HEK293 (cell line): ENCODE results near the gene ZNF816.

Experiments used
- BCL11B ChIP-seq: fragments of 450-650 bp; formaldehyde crosslinking; IDR thresholded peaks from 2 replicates; pipeline ENCODE4 v1.5.1; 2016; ENCODE audit warnings: low read depth, missing biosample characterization, missing genetic modification characterization
- BCL6B ChIP-seq: fragments of 450-650 bp; formaldehyde crosslinking; IDR thresholded peaks from 2 replicates; pipeline ENCODE4 v1.5.1; 2017; ENCODE audit warnings: missing biosample characterization, missing genetic modification characterization
- EGR2 ChIP-seq: fragments of 450-650 bp; formaldehyde crosslinking; IDR thresholded peaks from 2 replicates; pipeline ENCODE4 v1.5.1; 2016; ENCODE audit warnings: low read depth, missing biosample characterization, missing genetic modification characterization
- HIC1 ChIP-seq: fragments of 450-650 bp; formaldehyde crosslinking; IDR thresholded peaks from 2 replicates; pipeline ENCODE4 v1.5.1; 2016; ENCODE audit warnings: missing biosample characterization, missing genetic modification characterization
- KLF16 ChIP-seq: fragments of 450-650 bp; formaldehyde crosslinking; IDR thresholded peaks from 2 replicates; pipeline ENCODE4 v1.5.1; 2017; ENCODE audit warnings: missing biosample characterization, missing genetic modification characterization
- MYNN ChIP-seq: fragments of 450-650 bp; formaldehyde crosslinking; IDR thresholded peaks from 2 replicates; pipeline ENCODE4 v1.5.1; 2016; ENCODE audit warnings: missing biosample characterization, missing genetic modification characterization, borderline replicate concordance
- PBX3 ChIP-seq: sonication (generic); formaldehyde crosslinking; IDR thresholded peaks from 2 replicates; pipeline ENCODE4 v1.8.1; 2022; ENCODE audit warnings: mild to moderate bottlenecking, moderate library complexity, missing genetic modification reagents
- PRDM10 ChIP-seq: fragments of 450-650 bp; formaldehyde crosslinking; IDR thresholded peaks from 2 replicates; pipeline ENCODE4 v1.5.1; 2016; ENCODE audit warnings: missing biosample characterization, missing genetic modification characterization
- SETDB1 ChIP-seq: IDR thresholded peaks from one replicate; pipeline ENCODE4 v1.6.1; 2017; ENCODE audit warnings: mild to moderate bottlenecking, low read length, moderate library complexity, mixed read lengths; ENCODE audit not compliant: insufficient read length
- YY1 ChIP-seq: fragments of 450-650 bp; formaldehyde crosslinking; IDR thresholded peaks from 2 replicates; pipeline ENCODE4 v1.5.1; 2018; ENCODE audit warnings: missing biosample characterization, missing genetic modification characterization
- ZBTB1 ChIP-seq: fragments of 450-650 bp; formaldehyde crosslinking; IDR thresholded peaks from 2 replicates; pipeline ENCODE4 v1.5.1; 2016; ENCODE audit warnings: missing biosample characterization, missing genetic modification characterization
- ZFHX2 ChIP-seq: fragments of 450-650 bp; formaldehyde crosslinking; conservative IDR thresholded peaks from 2 replicates; pipeline ENCODE4 v1.5.1; 2016; ENCODE audit warnings: missing biosample characterization, missing genetic modification characterization
- ZNF221 ChIP-seq: fragments of 450-650 bp; formaldehyde crosslinking; IDR thresholded peaks from 2 replicates; pipeline ENCODE4 v1.5.1; 2017; ENCODE audit warnings: missing biosample characterization, missing genetic modification characterization, borderline replicate concordance
- ZNF362 ChIP-seq: fragments of 450-650 bp; formaldehyde crosslinking; IDR thresholded peaks from 2 replicates; pipeline ENCODE4 v1.5.1; 2016; ENCODE audit warnings: missing biosample characterization, missing genetic modification characterization
- ZNF394 ChIP-seq: fragments of 450-650 bp; formaldehyde crosslinking; IDR thresholded peaks from 2 replicates; pipeline ENCODE4 v1.5.1; 2016; ENCODE audit warnings: missing biosample characterization, missing genetic modification characterization, mild to moderate bottlenecking, moderate library complexity, borderline replicate concordance
- ZNF404 ChIP-seq: fragments of 450-650 bp; formaldehyde crosslinking; IDR thresholded peaks from 2 replicates; pipeline ENCODE4 v1.5.1; 2017; ENCODE audit warnings: missing biosample characterization, missing genetic modification characterization
- ZNF48 ChIP-seq: fragments of 450-650 bp; formaldehyde crosslinking; IDR thresholded peaks from 2 replicates; pipeline ENCODE4 v1.5.1; 2016; ENCODE audit warnings: missing biosample characterization, missing genetic modification characterization
- ZNF571 ChIP-seq: fragments of 450-650 bp; formaldehyde crosslinking; IDR thresholded peaks from 2 replicates; pipeline ENCODE4 v1.5.0; 2017; ENCODE audit warnings: missing biosample characterization, missing genetic modification characterization
- ZNF596 ChIP-seq: fragments of 450-650 bp; IDR thresholded peaks from 2 replicates; pipeline ENCODE4 v1.5.0; 2018; ENCODE audit warnings: missing biosample characterization, mild to moderate bottlenecking, missing genetic modification characterization, moderate library complexity
- ZNF600 ChIP-seq: fragments of 450-650 bp; formaldehyde crosslinking; IDR thresholded peaks from 2 replicates; pipeline ENCODE4 v1.5.1; 2016; ENCODE audit warnings: missing biosample characterization, missing genetic modification characterization
- ZNF610 ChIP-seq: fragments of 450-650 bp; formaldehyde crosslinking; IDR thresholded peaks from 2 replicates; pipeline ENCODE4 v1.5.1; 2016; ENCODE audit warnings: missing biosample characterization, missing genetic modification characterization, borderline replicate concordance
- ZNF707 ChIP-seq: fragments of 450-650 bp; formaldehyde crosslinking; IDR thresholded peaks from 2 replicates; pipeline ENCODE4 v1.5.1; 2016; ENCODE audit warnings: missing biosample characterization, missing genetic modification characterization
- ZNF747 ChIP-seq: fragments of 450-650 bp; formaldehyde crosslinking; IDR thresholded peaks from 2 replicates; pipeline ENCODE4 v1.5.1; 2016; ENCODE audit warnings: missing biosample characterization, missing genetic modification characterization
- ZNF76 ChIP-seq: fragments of 450-650 bp; formaldehyde crosslinking; IDR thresholded peaks from 2 replicates; pipeline ENCODE4; 2016; ENCODE audit warnings: low read depth, missing biosample characterization, missing genetic modification characterization, borderline replicate concordance
- ZNF785 ChIP-seq: fragments of 450-650 bp; formaldehyde crosslinking; IDR thresholded peaks from 2 replicates; pipeline ENCODE4 v1.5.1; 2016; ENCODE audit warnings: missing biosample characterization, missing genetic modification characterization
- ZNF843 ChIP-seq: fragments of 450-650 bp; formaldehyde crosslinking; IDR thresholded peaks from 2 replicates; pipeline ENCODE4 v1.5.1; 2016; ENCODE audit warnings: missing biosample characterization, missing genetic modification characterization
- ZSCAN4 ChIP-seq: fragments of 450-650 bp; formaldehyde crosslinking; IDR thresholded peaks from 2 replicates; pipeline ENCODE4 v1.5.1; 2017; ENCODE audit warnings: missing biosample characterization, missing genetic modification characterization
- ZXDB ChIP-seq: fragments of 450-650 bp; formaldehyde crosslinking; IDR thresholded peaks from 2 replicates; pipeline ENCODE4 v1.5.1; 2016; ENCODE audit warnings: missing biosample characterization, missing genetic modification characterization

Gene ZNF816

GRCh38 chr19:52942386-52943133 is 20.1 kb downstream of the ZNF816 start (continued):
- TF ChIP-seq HIC1 (tag by site-specific recombination) (no peak), ZNF747 (tag by site-specific recombination) (no peak), ZNF221 (tag by site-specific recombination) (no peak), ZNF76 (tag by site-specific recombination) (no peak), ZNF394 (no peak), PBX3 (CRISPR knock-in tag) (no peak), ZNF610 (tag by site-specific recombination) (0 out of 2 replicates have a peak, but pooled peaks have one; percentile 17), ZNF48 (tag by site-specific recombination) (no peak), MYNN (tag by site-specific recombination) (no peak), ZXDB (no peak), YY1 (tag by site-specific recombination) (no peak), KLF16 (tag by site-specific recombination) (no peak), ZNF843 (tag by site-specific recombination) (no peak), ZFHX2 (peak; percentile 53), BCL6B (tag by site-specific recombination) (no peak), ZNF404 (no peak), ZNF362 (tag by site-specific recombination) (no peak), BCL11B (no peak), ZSCAN4 (tag by site-specific recombination) (no peak), PRDM10 (tag by site-specific recombination) (peak; percentile 82), ZNF785 (tag by site-specific recombination) (no peak), ZNF600 (tag by site-specific recombination) (no peak), ZBTB1 (tag by site-specific recombination) (no peak), SETDB1 (no peak), EGR2 (tag by site-specific recombination) (peak; percentile 39; the same call in 1 of the 2 replicates), ZNF596 (tag by site-specific recombination) (0 out of 2 replicates have a peak, but pooled peaks have one; percentile 10), ZNF571 (tag by site-specific recombination) (no peak), ZNF707 (tag by site-specific recombination) (no peak)
